ENCODE measurements around the gene TTLL11.
A peak's percentile ranks its signal among the peaks of the same experiment; 100 is the strongest.
"Not testable (repeated sequence)": the region's sequence is repeated elsewhere in the genome, so short reads cannot be mapped to it uniquely, and the experiment has no call there.

TTLL11 gene

GRCh38 chr9:122071715-122072114 lies 21.4 kb downstream of the TTLL11 start:
- Histone ChIP-seq H3K27me3 (replicated peaks; ENCODE audit: control insufficient read depth, insufficient read depth, low read length) (no peaks in the 10 kb centered on the region), H3K9ac (ENCODE audit: low read length) (no peak overlapping the region), H3K4me3 (ENCODE audit: low read length) (no peak overlapping the region), H3K36me3 (ENCODE audit: control insufficient read depth, insufficient read depth, low read length, severe bottlenecking) (peaks cover 3% of the 10 kb centered on the region), H3K4me1 (ENCODE audit: control insufficient read depth, insufficient read depth, low read length) (peaks cover 18% of the 10 kb centered on the region), H3K9me3 (ENCODE audit: control insufficient read depth, low read length) (peaks cover 2% of the 10 kb centered on the region)
- no peak for DNase-seq (ENCODE audit: low read depth)

- DNase-seq (ENCODE audit: low read depth), result no peak
- H3K9me3 ChIP-seq (ENCODE audit: control insufficient read depth, low read length), result no peaks in the 10 kb centered on the region
- H3K36me3 ChIP-seq (ENCODE audit: control insufficient read depth, insufficient read depth, low read length, severe bottlenecking), result peaks cover 3% of the 10 kb centered on the region
- H3K4me1 ChIP-seq (ENCODE audit: control insufficient read depth, insufficient read depth, low read length), result peaks cover 25% of the 10 kb centered on the region
- no peak overlapping the region for H3K4me3 ChIP-seq (ENCODE audit: low read length)
- H3K27me3 ChIP-seq (replicated peaks; ENCODE audit: control insufficient read depth, insufficient read depth, low read length), result no peaks in the 10 kb centered on the region
- H3K9ac ChIP-seq (ENCODE audit: low read length), result no peak overlapping the region
Observed at GRCh38 chr9:122070728-122071515, 22.2 kb downstream of the TTLL11 start.

DNA sequence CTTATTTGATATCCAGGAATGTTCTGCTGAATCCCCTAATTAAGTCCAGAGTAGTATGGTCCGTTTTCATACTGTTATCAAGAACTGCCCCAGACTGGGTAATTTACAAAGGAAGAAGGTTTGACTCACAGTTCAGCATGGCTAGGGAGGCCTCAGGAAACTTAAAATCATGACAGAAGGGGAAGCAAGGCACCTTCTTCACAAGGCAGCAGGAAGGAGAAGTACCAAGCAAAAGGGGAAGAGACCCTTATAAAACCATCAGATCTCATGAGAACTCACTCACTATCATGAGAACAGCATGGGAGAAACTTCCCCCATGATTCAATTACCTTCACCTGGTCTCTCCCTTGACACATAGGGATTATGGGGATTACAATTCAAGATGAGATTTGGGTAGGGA lies 26.4 kb downstream of the TTLL11 start:
- H3K4me1 ChIP-seq (ENCODE audit: control insufficient read depth, insufficient read depth, low read length), result peaks cover 30% of the 10 kb centered on the region
- not testable (repeated sequence) for H3K9me3 ChIP-seq (ENCODE audit: control insufficient read depth, low read length); DNase-seq (ENCODE audit: low read depth); H3K27me3 ChIP-seq (replicated peaks; ENCODE audit: control insufficient read depth, insufficient read depth, low read length); H3K9ac ChIP-seq (ENCODE audit: low read length); H3K36me3 ChIP-seq (ENCODE audit: control insufficient read depth, insufficient read depth, low read length, severe bottlenecking); H3K4me3 ChIP-seq (ENCODE audit: low read length)

GRCh38 chr9:122065923-122066629 lies 27.0 kb downstream of the TTLL11 start:
- Histone ChIP-seq H3K27me3 (replicated peaks; ENCODE audit: control insufficient read depth, insufficient read depth, low read length) (no peaks in the 10 kb centered on the region), H3K4me1 (ENCODE audit: control insufficient read depth, insufficient read depth, low read length) (peaks cover 30% of the 10 kb centered on the region), H3K36me3 (ENCODE audit: control insufficient read depth, insufficient read depth, low read length, severe bottlenecking) (peaks cover 2% of the 10 kb centered on the region), H3K9me3 (ENCODE audit: control insufficient read depth, low read length) (no peaks in the 10 kb centered on the region), H3K9ac (ENCODE audit: low read length) (no peak overlapping the region), H3K4me3 (ENCODE audit: low read length) (peak overlapping the region; percentile 29)
- DNase-seq (ENCODE audit: low read depth), result no peak

GRCh38 chr9:122060481-122060880 lies 32.6 kb downstream of the TTLL11 start:
- Histone ChIP-seq H3K4me1 (ENCODE audit: control insufficient read depth, insufficient read depth, low read length) (peaks cover 10% of the 10 kb centered on the region), H3K9me3 (ENCODE audit: control insufficient read depth, low read length) (no peaks in the 10 kb centered on the region), H3K36me3 (ENCODE audit: control insufficient read depth, insufficient read depth, low read length, severe bottlenecking) (peaks cover 4% of the 10 kb centered on the region), H3K27me3 (replicated peaks; ENCODE audit: control insufficient read depth, insufficient read depth, low read length) (no peaks in the 10 kb centered on the region), H3K4me3 (ENCODE audit: low read length) (no peak overlapping the region), H3K9ac (ENCODE audit: low read length) (no peak overlapping the region)
- DNase-seq (ENCODE audit: low read depth), result no peak

GRCh38 chr9:122059955-122060324 lies 33.2 kb downstream of the TTLL11 start:
- no peak for DNase-seq (ENCODE audit: low read depth)
- Histone ChIP-seq H3K27me3 (replicated peaks; ENCODE audit: control insufficient read depth, insufficient read depth, low read length) (no peaks in the 10 kb centered on the region), H3K4me3 (ENCODE audit: low read length) (no peak overlapping the region), H3K9me3 (ENCODE audit: control insufficient read depth, low read length) (no peaks in the 10 kb centered on the region), H3K4me1 (ENCODE audit: control insufficient read depth, insufficient read depth, low read length) (peaks cover 5% of the 10 kb centered on the region), H3K9ac (ENCODE audit: low read length) (no peak overlapping the region), H3K36me3 (ENCODE audit: control insufficient read depth, insufficient read depth, low read length, severe bottlenecking) (peaks cover 4% of the 10 kb centered on the region)

DNA sequence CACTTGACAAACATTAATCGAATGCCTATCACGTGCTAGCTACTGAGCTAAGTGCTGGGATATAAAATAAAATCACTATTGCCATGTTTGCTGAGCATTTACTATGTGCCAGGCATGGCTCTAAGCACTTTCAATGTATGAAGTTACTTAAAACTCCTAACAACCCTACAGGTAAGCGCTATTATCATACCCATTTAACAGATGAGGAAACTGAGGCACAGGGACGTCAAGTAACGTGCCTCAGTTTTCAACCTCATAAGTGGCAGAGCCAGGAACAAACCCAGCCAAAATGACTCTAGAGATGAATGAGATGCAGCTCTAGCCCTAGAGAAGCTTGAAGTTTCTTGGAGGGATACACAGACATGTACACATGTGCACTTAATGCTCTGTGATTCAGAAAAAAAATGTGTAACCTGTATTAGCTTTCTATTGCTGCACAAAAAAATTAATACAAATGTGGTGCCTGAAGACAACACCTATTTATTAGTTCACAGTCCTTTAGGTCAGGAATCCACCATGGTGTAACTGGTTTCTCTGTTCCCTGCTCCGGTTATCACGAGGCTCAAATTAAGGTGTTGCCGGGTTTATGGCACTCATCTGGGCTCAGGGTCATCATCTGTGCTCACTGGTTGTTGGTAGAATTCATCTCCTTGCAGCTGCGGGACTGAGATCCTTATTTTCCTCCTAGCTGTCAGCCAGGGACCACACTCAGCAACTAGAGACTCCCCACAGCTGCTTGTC lies 33.7 kb downstream of the TTLL11 start:
- Histone ChIP-seq H3K27me3 (replicated peaks; ENCODE audit: control insufficient read depth, insufficient read depth, low read length) (no peaks in the 10 kb centered on the region), H3K36me3 (ENCODE audit: control insufficient read depth, insufficient read depth, low read length, severe bottlenecking) (peaks cover 4% of the 10 kb centered on the region), H3K9me3 (ENCODE audit: control insufficient read depth, low read length) (no peaks in the 10 kb centered on the region), H3K4me3 (ENCODE audit: low read length) (no peak overlapping the region), H3K9ac (ENCODE audit: low read length) (no peak overlapping the region), H3K4me1 (ENCODE audit: control insufficient read depth, insufficient read depth, low read length) (peaks cover 5% of the 10 kb centered on the region)
- DNase-seq (ENCODE audit: low read depth), result no peak

- Histone ChIP-seq H3K4me1 (ENCODE audit: control insufficient read depth, insufficient read depth, low read length) (peaks cover 5% of the 10 kb centered on the region), H3K36me3 (ENCODE audit: control insufficient read depth, insufficient read depth, low read length, severe bottlenecking) (peaks cover 4% of the 10 kb centered on the region), H3K27me3 (replicated peaks; ENCODE audit: control insufficient read depth, insufficient read depth, low read length) (no peaks in the 10 kb centered on the region), H3K9me3 (ENCODE audit: control insufficient read depth, low read length) (no peaks in the 10 kb centered on the region), H3K9ac (ENCODE audit: low read length) (no peak overlapping the region), H3K4me3 (ENCODE audit: low read length) (no peak overlapping the region)
- DNase-seq (ENCODE audit: low read depth), result no peak
Observed at GRCh38 chr9:122058709-122059108, 34.4 kb downstream of the TTLL11 start.

- no peak overlapping the region for H3K4me3 ChIP-seq (ENCODE audit: low read length)
- H3K9me3 ChIP-seq (ENCODE audit: control insufficient read depth, low read length), result no peaks in the 10 kb centered on the region
- peaks cover 5% of the 10 kb centered on the region for H3K4me1 ChIP-seq (ENCODE audit: control insufficient read depth, insufficient read depth, low read length)
- H3K36me3 ChIP-seq (ENCODE audit: control insufficient read depth, insufficient read depth, low read length, severe bottlenecking), result peaks cover 4% of the 10 kb centered on the region
- H3K27me3 ChIP-seq (replicated peaks; ENCODE audit: control insufficient read depth, insufficient read depth, low read length), result no peaks in the 10 kb centered on the region
- no peak for DNase-seq (ENCODE audit: low read depth)
- H3K9ac ChIP-seq (ENCODE audit: low read length), result no peak overlapping the region
Observed at GRCh38 chr9:122058051-122058450, 35.1 kb downstream of the TTLL11 start.

GRCh38 chr9:122057211-122057610 lies 35.9 kb downstream of the TTLL11 start:
- Histone ChIP-seq H3K4me3 (ENCODE audit: low read length) (no peak overlapping the region), H3K9me3 (ENCODE audit: control insufficient read depth, low read length) (no peaks in the 10 kb centered on the region), H3K36me3 (ENCODE audit: control insufficient read depth, insufficient read depth, low read length, severe bottlenecking) (peaks cover 4% of the 10 kb centered on the region), H3K4me1 (ENCODE audit: control insufficient read depth, insufficient read depth, low read length) (peaks cover 6% of the 10 kb centered on the region), H3K9ac (ENCODE audit: low read length) (no peak overlapping the region), H3K27me3 (replicated peaks; ENCODE audit: control insufficient read depth, insufficient read depth, low read length) (no peaks in the 10 kb centered on the region)
- no peak for DNase-seq (ENCODE audit: low read depth)

DNA sequence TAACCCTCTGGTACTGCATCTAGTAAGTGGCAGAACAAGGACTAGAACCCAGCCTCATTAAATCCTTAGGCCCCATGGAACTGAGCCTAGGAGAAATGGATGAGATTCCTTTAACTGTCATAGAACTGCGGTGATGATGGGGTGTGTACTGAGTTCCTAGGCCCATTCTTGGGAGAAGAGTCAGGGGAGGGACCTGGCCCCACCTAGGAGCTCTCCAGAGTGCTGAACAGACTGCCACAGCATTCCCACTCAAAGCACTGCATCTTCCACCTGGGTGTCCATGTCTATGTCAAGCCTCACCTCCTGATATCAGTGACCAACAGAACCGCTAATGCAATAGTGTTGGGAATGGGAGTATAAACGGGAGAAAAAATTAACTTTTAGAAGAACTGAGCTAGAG lies 36.6 kb downstream of the TTLL11 start:
- no peak for DNase-seq (ENCODE audit: low read depth)
- peaks cover 4% of the 10 kb centered on the region for H3K36me3 ChIP-seq (ENCODE audit: control insufficient read depth, insufficient read depth, low read length, severe bottlenecking)
- no peak overlapping the region for H3K9ac ChIP-seq (ENCODE audit: low read length)
- H3K27me3 ChIP-seq (replicated peaks; ENCODE audit: control insufficient read depth, insufficient read depth, low read length), result no peaks in the 10 kb centered on the region
- no peak overlapping the region for H3K4me3 ChIP-seq (ENCODE audit: low read length)
- H3K9me3 ChIP-seq (ENCODE audit: control insufficient read depth, low read length), result no peaks in the 10 kb centered on the region
- peaks cover 13% of the 10 kb centered on the region for H3K4me1 ChIP-seq (ENCODE audit: control insufficient read depth, insufficient read depth, low read length)
